ENCODE measurements around the gene GTF2H4.
"Not testable (repeated sequence)": the region's sequence is repeated elsewhere in the genome, so short reads cannot be mapped to it uniquely, and the experiment has no call there.

Gene GTF2H4

DNA sequence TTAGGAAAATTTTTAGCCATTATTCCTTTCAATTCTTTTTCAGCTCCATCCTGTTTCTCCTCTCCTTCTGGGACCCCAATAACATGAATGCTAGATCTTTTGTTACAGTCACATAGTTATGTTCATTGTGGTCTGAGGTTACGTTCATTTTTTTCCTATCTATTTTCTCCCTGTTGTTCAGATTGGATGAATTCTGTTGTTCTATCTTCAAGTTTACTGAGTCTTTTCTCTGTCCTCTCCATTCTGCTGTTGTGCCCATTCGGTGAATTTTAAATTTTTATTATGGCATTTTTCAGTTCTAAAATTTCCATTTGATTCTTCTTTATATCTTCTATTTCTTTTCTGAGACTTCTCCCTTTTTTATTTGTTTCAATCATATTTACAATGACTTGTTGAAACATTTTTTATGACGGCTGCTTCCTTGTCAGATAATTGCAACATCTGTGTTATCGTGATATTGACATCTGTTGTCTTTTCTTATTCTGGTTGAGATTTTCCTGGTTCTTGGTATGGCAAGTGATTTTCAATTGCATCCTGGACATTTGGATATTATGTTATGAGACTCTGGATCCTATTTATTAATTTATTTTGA lies 36.3 kb upstream of the GTF2H4 start:
- TF ChIP-seq, protein P1, sequence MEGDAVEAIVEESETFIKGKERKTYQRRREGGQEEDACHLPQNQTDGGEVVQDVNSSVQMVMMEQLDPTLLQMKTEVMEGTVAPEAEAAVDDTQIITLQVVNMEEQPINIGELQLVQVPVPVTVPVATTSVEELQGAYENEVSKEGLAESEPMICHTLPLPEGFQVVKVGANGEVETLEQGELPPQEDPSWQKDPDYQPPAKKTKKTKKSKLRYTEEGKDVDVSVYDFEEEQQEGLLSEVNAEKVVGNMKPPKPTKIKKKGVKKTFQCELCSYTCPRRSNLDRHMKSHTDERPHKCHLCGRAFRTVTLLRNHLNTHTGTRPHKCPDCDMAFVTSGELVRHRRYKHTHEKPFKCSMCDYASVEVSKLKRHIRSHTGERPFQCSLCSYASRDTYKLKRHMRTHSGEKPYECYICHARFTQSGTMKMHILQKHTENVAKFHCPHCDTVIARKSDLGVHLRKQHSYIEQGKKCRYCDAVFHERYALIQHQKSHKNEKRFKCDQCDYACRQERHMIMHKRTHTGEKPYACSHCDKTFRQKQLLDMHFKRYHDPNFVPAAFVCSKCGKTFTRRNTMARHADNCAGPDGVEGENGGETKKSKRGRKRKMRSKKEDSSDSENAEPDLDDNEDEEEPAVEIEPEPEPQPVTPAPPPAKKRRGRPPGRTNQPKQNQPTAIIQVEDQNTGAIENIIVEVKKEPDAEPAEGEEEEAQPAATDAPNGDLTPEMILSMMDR (IDR thresholded peaks at IDR 0.05; ENCODE audit: insufficient read depth, low read depth, low read length, missing control alignments) = no peak
- no peak for DNase-seq (ENCODE audit: low read depth)
- no peak overlapping the region for H3K4me3 ChIP-seq (ENCODE audit: low read length)

DNA sequence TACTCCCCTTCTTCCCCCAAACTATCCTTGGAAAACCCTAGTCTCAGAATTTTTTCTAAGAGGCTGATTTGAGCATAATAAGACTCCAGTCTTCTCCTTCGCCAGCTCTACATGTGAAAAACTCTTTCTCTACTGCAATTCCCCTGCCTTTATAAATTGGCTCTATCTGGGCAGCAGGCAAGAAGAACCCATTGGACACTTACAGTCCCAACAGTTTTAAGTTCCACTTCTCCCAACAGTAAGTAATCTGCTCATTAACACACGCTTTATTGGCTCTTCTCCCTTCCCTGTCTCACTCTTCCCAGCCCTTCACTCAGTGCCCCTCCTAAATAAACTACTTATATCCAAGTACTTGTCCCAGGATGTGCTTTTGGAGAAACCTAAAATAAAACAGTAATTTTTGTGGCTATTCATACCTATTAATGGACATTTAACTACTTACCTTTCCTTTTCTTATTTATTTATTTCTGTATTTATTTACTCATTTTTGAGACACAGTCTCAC lies 34.8 kb upstream of the GTF2H4 start:
- no peak overlapping the region for H3K4me3 ChIP-seq (ENCODE audit: low read length)
- DNase-seq (ENCODE audit: low read depth) = no peak
- TF ChIP-seq, protein P1 (IDR thresholded peaks at IDR 0.05; ENCODE audit: insufficient read depth, low read depth, low read length, missing control alignments) = no peak

DNA sequence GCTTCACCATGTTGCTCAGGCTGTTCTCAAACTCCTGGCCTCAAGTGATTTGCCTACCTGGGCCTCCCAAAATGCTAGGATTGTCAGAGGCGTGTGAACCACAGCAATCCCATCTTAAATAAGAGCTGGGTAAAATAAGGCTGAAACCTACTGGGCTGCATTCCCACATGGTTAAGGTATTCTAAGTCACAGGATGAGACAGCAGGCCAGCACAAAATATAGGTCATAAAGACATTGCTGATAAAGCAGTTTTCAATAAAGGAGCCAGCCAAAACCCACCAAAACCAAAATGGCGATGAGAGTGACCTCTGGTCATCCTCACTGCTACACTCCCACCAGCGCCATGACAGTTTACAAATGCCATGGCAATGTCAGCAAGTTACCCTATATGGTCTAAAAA lies 34.2 kb upstream of the GTF2H4 start:
- H3K4me3 ChIP-seq (ENCODE audit: low read length); DNase-seq (ENCODE audit: low read depth): not testable (repeated sequence)

DNA sequence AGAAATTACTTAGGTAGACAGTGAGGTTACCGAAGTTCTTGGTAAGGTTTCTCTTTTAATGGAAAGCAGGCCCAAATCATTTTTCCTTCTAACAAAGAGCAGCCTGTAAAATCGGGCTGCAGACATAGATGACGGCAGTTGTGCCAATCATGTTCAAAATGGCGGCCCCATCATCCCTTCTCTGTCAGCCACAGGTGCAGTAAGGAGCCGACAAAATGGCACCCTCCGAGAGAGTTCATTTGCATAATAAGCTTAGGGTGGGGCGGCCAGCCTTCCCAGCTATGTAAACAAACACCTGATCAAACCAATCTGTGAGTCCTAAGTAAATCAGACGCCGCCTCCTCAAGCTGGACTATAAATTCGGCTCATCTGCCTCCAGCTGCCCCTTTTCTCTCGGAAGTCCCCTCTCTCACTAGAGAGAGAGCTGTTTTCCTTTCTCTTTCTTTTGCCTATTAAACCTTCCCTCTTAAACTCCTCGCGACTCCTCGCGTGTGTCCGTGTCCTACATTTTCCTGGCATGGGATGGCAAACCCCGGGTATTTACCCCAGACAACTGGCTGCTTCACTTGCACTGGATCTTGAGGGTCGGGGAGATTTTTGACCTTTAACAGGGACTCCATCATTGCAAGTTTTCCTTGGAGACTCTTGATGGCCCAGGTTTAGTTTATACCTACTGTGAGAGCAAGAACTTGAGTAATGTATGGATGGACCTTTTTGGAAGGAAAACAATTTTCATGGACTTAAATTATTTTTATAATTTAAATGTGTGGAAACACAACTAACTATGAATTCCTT lies 32.6 kb upstream of the GTF2H4 start:
- DNase-seq (ENCODE audit: low read depth) = peak; percentile 68
- TF ChIP-seq, protein P1 (IDR thresholded peaks at IDR 0.05; ENCODE audit: insufficient read depth, low read depth, low read length, missing control alignments) = no peak
- no peak overlapping the region for H3K4me3 ChIP-seq (ENCODE audit: low read length)

DNA sequence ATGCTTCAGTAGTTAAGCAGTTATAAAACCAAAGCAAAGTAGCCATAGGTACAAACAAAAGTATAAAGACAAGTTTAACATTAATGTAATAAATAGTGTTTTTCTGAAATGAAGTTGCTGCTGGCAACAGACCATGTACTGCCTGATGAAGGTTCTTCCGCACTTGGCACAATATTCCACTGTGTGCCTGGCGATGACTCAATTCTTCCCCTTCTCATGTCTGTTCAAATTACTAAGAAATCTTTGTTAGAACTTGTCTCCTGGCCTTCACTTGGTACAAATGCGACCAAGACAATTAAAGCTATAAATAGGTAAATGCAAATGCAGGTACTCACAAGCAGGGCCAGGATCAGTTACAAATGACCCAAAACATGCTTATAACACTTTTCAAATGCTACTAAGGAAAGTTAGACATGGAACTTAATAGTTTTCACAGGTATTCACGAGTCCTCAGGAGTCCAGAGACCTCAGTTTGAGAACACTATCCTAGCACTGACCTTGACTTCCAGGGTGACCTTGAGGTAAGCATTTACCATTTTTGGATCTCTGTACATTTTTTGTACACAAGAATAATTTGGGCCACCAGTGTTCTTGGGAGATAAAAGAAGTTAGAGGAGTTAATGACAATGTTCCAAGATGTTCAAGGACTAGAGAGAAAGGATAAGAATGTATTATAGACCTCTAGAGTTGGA lies 31.8 kb upstream of the GTF2H4 start:
- DNase-seq (ENCODE audit: low read depth) = peak; percentile 97
- TF ChIP-seq, protein P1 (IDR thresholded peaks at IDR 0.05; ENCODE audit: insufficient read depth, low read depth, low read length, missing control alignments) = no peak
- H3K4me3 ChIP-seq (ENCODE audit: low read length) = no peak overlapping the region

DNA sequence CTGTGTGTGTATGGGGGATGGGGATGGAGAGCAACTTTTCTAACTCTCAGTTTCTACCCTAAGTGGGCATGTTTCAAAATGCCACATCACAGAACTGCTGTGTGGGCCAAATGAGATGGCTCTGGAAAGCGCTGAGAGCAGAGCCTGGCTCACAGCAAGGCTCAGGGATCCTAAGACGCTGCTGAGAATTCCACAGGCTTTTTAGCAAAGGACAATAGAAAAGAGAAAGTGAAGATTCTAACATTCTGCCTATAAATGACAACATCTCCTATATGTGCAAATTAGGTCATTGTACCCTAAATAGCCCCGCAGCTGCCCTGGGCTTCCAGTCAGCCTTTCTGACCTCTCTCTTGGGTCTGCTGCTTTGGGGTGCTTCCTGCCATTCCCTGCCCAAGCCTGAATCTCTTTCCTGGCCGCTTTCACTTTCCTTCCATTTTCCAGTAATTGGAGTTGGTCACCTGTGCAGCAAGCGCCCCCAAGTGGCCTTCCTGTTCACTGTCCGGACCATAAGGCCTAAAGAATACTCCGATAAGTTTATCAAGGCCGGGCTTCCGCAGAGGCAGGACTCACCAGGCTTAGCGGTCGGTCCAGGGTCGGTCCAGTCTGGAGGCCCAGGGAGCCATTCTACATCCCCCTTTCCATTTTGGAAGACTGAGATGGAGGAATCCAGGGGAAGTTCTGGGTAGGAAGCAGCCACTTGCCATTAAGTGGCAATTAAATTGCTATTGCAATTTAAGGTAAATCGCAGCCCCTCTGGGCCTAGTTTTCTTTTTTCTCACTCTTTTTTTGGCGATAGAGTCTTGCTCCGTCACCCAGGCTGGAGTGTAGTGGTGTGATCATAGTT lies 30.4 kb upstream of the GTF2H4 start:
- no peak overlapping the region for H3K4me3 ChIP-seq (ENCODE audit: low read length)
- TF ChIP-seq, protein P1 (IDR thresholded peaks at IDR 0.05; ENCODE audit: insufficient read depth, low read depth, low read length, missing control alignments) = peak; percentile 91
- peak; percentile 90 for DNase-seq (ENCODE audit: low read depth)

All from epithelial cell of esophagus (primary cell).